ENCODE data around the gene FAM153A.
"Not testable (repeated sequence)": the region's sequence is repeated elsewhere in the genome, so short reads cannot be mapped to it uniquely, and the experiment has no call there.

- not testable (repeated sequence) for TF ChIP-seq CTCF, POLR2A (IDR thresholded peaks at IDR 0.05)
Measured at GRCh38 chr5:177809209-177809913, 26.7 kb upstream of the FAM153A start.

Measured in testis (tissue), 2 donors.